Astrocyte (in vitro differentiated cells and primary cell): ENCODE results near the gene PURB. TPM values are rescaled to one million over a fixed set of nuclear protein-coding genes. Genes with fewer than 3 reads are reported as not detected.
"Not testable (repeated sequence)": the region's sequence is repeated elsewhere in the genome, so short reads cannot be mapped to it uniquely, and the experiment has no call there.

Source experiments
- DNase-seq: peaks from one replicate; pipeline ENCODE4 v3.0.0-alpha.2; 2010; ENCODE audit warnings: low read depth
- FAIRE-seq: peaks from 2 replicates; lab custom pipeline; 2011; peaks lifted over from hg19 to GRCh38; lab: Jason Lieb, UNC
- H2AFZ ChIP-seq: 2 replicates; pipeline ENCODE4 v1.6.0; 2012; ENCODE audit warnings: low read depth, low read length, inconsistent platforms
- H3K27ac ChIP-seq: 2 replicates; pipeline ENCODE4 v1.5.1; 2011; ENCODE audit warnings: low read depth, low read length, inconsistent platforms
- H3K27me3 ChIP-seq: 2 replicates; pipeline ENCODE4 v1.6.0; 2011; ENCODE audit warnings: low read length, inconsistent platforms; ENCODE audit not compliant: insufficient read depth
- H3K36me3 ChIP-seq: 2 replicates; pipeline ENCODE4 v1.5.1; 2011; ENCODE audit warnings: low read length, inconsistent platforms; ENCODE audit not compliant: insufficient read depth
- H3K4me1 ChIP-seq: 2 replicates; pipeline ENCODE4 v1.5.1; 2011; ENCODE audit warnings: low read length, inconsistent platforms; ENCODE audit not compliant: insufficient read depth
- H3K4me2 ChIP-seq: 2 replicates; pipeline ENCODE4 v1.6.0; 2012; ENCODE audit warnings: low read length, inconsistent platforms
- H3K4me3 ChIP-seq: 2 replicates; pipeline ENCODE4 v1.5.1; 2011; ENCODE audit warnings: low read depth, mild to moderate bottlenecking, low read length, inconsistent platforms; ENCODE audit not compliant: insufficient read depth
- H3K79me2 ChIP-seq: 2 replicates; pipeline ENCODE4 v1.6.0; 2012; ENCODE audit warnings: mild to moderate bottlenecking, low read length, inconsistent platforms; ENCODE audit not compliant: insufficient read depth
- H3K9ac ChIP-seq: 2 replicates; pipeline ENCODE4 v1.6.0; 2012; ENCODE audit warnings: mild to moderate bottlenecking, low read length, inconsistent platforms
- H3K9me3 ChIP-seq: 2 replicates; pipeline ENCODE4 v1.5.1; 2012; ENCODE audit warnings: low read depth, mild to moderate bottlenecking, low read length, inconsistent platforms; ENCODE audit not compliant: insufficient read depth
- H4K20me1 ChIP-seq: 2 replicates; pipeline ENCODE4 v1.6.0; 2012; ENCODE audit warnings: low read length, inconsistent platforms; ENCODE audit not compliant: insufficient read depth
- H3K27ac Mint-ChIP-seq: one replicate; pipeline ENCODE4 v1.8.0; 2021; ENCODE audit warnings: mild to moderate bottlenecking, mixed read lengths; ENCODE audit not compliant: unreplicated experiment
- H3K27me3 Mint-ChIP-seq: one replicate; pipeline ENCODE4 v1.8.0; 2021; ENCODE audit warnings: low read depth, mixed read lengths; ENCODE audit not compliant: unreplicated experiment
- H3K36me3 Mint-ChIP-seq: one replicate; pipeline ENCODE4 v1.8.0; 2021; ENCODE audit warnings: low read depth, mixed read lengths; ENCODE audit not compliant: unreplicated experiment
- H3K4me1 Mint-ChIP-seq: one replicate; pipeline ENCODE4 v1.8.0; 2021; ENCODE audit warnings: low read depth, mixed read lengths; ENCODE audit not compliant: unreplicated experiment
- H3K4me3 Mint-ChIP-seq: one replicate; pipeline ENCODE4 v1.8.0; 2021; ENCODE audit warnings: mild to moderate bottlenecking, moderate library complexity, mixed read lengths; ENCODE audit not compliant: unreplicated experiment
- H3K9me3 Mint-ChIP-seq: one replicate; pipeline ENCODE4 v1.8.0; 2021; ENCODE audit warnings: mild to moderate bottlenecking, mixed read lengths; ENCODE audit not compliant: unreplicated experiment
- CTCF ChIP-seq: IDR thresholded peaks from 2 replicates; pipeline ENCODE4 v1.5.1; 2011; ENCODE audit warnings: low read depth, mild to moderate bottlenecking, inconsistent platforms, low read length, moderate library complexity; ENCODE audit not compliant: insufficient read depth
- EZH2 ChIP-seq: IDR thresholded peaks from 2 replicates; pipeline ENCODE4 v1.6.1; 2012; ENCODE audit warnings: mild to moderate bottlenecking, low read length, inconsistent platforms; ENCODE audit not compliant: insufficient read depth
- total RNA-seq: library from RNA; stranded (reverse); gene quantifications from 2 replicates; pipeline ENCODE4 v1.2.1, GENCODE V29; 2021

The PURB gene
- total RNA-seq, 1 donor from 2014 or later = 26.3 TPM

GRCh38 chr7:44872787-44873186 lies 12.5 kb downstream of the PURB start:
- Histone ChIP-seq H3K36me3 (no peaks in the 10 kb centered on the region), H2AFZ (no peak overlapping the region), H3K9ac (no peak overlapping the region), H4K20me1 (peaks cover 20% of the 10 kb centered on the region), H3K27me3 (no peaks in the 10 kb centered on the region), H3K4me3 (no peak overlapping the region), H3K4me1 (peaks cover under 1% of the 10 kb centered on the region), H3K4me2 (no peak overlapping the region), H3K79me2 (peaks cover 11% of the 10 kb centered on the region), H3K9me3 (no peaks in the 10 kb centered on the region), H3K27ac (no peak overlapping the region)
- H3K4me1 Mint-ChIP-seq = peaks cover 5% of the 10 kb centered on the region
- TF ChIP-seq CTCF (no peak), EZH2 (no peak)
- DNase-seq = no peak
- no peak overlapping the region for H3K27ac Mint-ChIP-seq
- no peak overlapping the region for H3K4me3 Mint-ChIP-seq
- peaks cover 3% of the 10 kb centered on the region for H3K27me3 Mint-ChIP-seq
- H3K36me3 Mint-ChIP-seq = peaks cover 2% of the 10 kb centered on the region
- no peak for FAIRE-seq
- peaks cover 13% of the 10 kb centered on the region for H3K9me3 Mint-ChIP-seq

GRCh38 chr7:44871918-44872317 lies 13.4 kb downstream of the PURB start:
- H3K4me1 ChIP-seq, H3K4me3 ChIP-seq, H3K9me3 ChIP-seq, H2AFZ ChIP-seq, H3K36me3 ChIP-seq, FAIRE-seq, H3K79me2 ChIP-seq, H3K4me3 Mint-ChIP-seq, H3K27me3 ChIP-seq, H3K27me3 Mint-ChIP-seq, H3K27ac Mint-ChIP-seq, DNase-seq, H3K9ac ChIP-seq, H3K36me3 Mint-ChIP-seq, H3K4me2 ChIP-seq, H3K27ac ChIP-seq: not testable (repeated sequence)
- peaks cover 13% of the 10 kb centered on the region for H3K4me1 Mint-ChIP-seq
- H4K20me1 ChIP-seq = peaks cover 12% of the 10 kb centered on the region
- H3K9me3 Mint-ChIP-seq = peaks cover 13% of the 10 kb centered on the region

- not testable (repeated sequence) for H3K4me1 ChIP-seq, H2AFZ ChIP-seq, H3K4me2 ChIP-seq, H3K27me3 ChIP-seq, DNase-seq, H3K4me3 Mint-ChIP-seq, FAIRE-seq, H3K27ac ChIP-seq, H3K79me2 ChIP-seq, H3K27me3 Mint-ChIP-seq, H4K20me1 ChIP-seq, H3K36me3 Mint-ChIP-seq, H3K9me3 ChIP-seq, H3K4me3 ChIP-seq, H3K27ac Mint-ChIP-seq, H3K9ac ChIP-seq, H3K36me3 ChIP-seq
- Mint-ChIP-seq H3K4me1 (peaks cover 13% of the 10 kb centered on the region), H3K9me3 (peaks cover 13% of the 10 kb centered on the region)
Observed at GRCh38 chr7:44870780-44871179, 14.6 kb downstream of the PURB start.

GRCh38 chr7:44870336-44870735 lies 15.0 kb downstream of the PURB start:
- not testable (repeated sequence) for H3K27ac Mint-ChIP-seq, H3K36me3 ChIP-seq, H3K9ac ChIP-seq, H3K4me2 ChIP-seq, FAIRE-seq, H2AFZ ChIP-seq, H3K27me3 ChIP-seq, H3K9me3 ChIP-seq, H3K4me3 ChIP-seq, H3K27me3 Mint-ChIP-seq, DNase-seq, H4K20me1 ChIP-seq, H3K4me1 ChIP-seq, H3K79me2 ChIP-seq, H3K4me3 Mint-ChIP-seq, H3K36me3 Mint-ChIP-seq, H3K27ac ChIP-seq
- H3K9me3 Mint-ChIP-seq = peaks cover 13% of the 10 kb centered on the region
- peaks cover 13% of the 10 kb centered on the region for H3K4me1 Mint-ChIP-seq
